H1 (cell line): ENCODE data around the gene FGFRL1. TPM values are rescaled to one million over a fixed set of nuclear protein-coding genes. Genes with fewer than 3 reads are reported as not detected.

Experiments
- CTCF ChIA-PET: fragments of 300-600 bp; sonication (Branson Sonifier 250); formaldehyde crosslinking; loops from one replicate; lab custom pipeline; 2021; ENCODE audit not compliant: partially characterized antibody; lab: Charles Lee
- POLR2A ChIA-PET: fragments of 300-600 bp; sonication (Branson Sonifier 250); formaldehyde crosslinking; loops from one replicate; lab custom pipeline; 2021; ENCODE audit warnings: inconsistent platforms; ENCODE audit not compliant: partially characterized antibody; lab: Charles Lee
- DNase-seq, 2 experiments: peaks; one replicate each; pipeline versions ENCODE4 v3.0.0 to v3.0.0-alpha.2; 2010 to 2022; ENCODE audit warnings: low spot score in 2 of 2, low read depth in 1 of 2, mixed read lengths in 1 of 2
- FAIRE-seq: peaks from 2 replicates; lab custom pipeline; 2011; peaks lifted over from hg19 to GRCh38; lab: Jason Lieb, UNC
- H2AFZ ChIP-seq: 2 replicates; pipeline ENCODE4 v1.8.1; 2012; ENCODE audit warnings: low read length, inconsistent platforms
- H2AK5ac ChIP-seq: 2 replicates; pipeline ENCODE4 v1.6.1; 2013; ENCODE audit warnings: low read depth, low read length
- H2BK120ac ChIP-seq: replicated peaks from 2 replicates; pipeline ENCODE3; 2013; ENCODE audit warnings: low read depth, low read length, inconsistent platforms
- H2BK12ac ChIP-seq: 2 replicates; pipeline ENCODE4 v1.6.1; 2013; ENCODE audit warnings: low read depth, low read length
- H2BK15ac ChIP-seq: 2 replicates; pipeline ENCODE4 v1.6.1; 2013; ENCODE audit warnings: low read length
- H2BK20ac ChIP-seq: 2 replicates; pipeline ENCODE4 v1.6.1; 2013; ENCODE audit warnings: low read length
- H2BK5ac ChIP-seq: 2 replicates; pipeline ENCODE4 v1.6.1; 2013; ENCODE audit warnings: low read depth, low read length
- H3K14ac ChIP-seq: 2 replicates; pipeline ENCODE4 v1.6.1; 2013; ENCODE audit warnings: inconsistent platforms; ENCODE audit not compliant: insufficient read length
- H3K18ac ChIP-seq: 2 replicates; pipeline ENCODE4 v1.6.1; 2013; ENCODE audit warnings: low read length; ENCODE audit errors: extremely low read depth
- H3K23ac ChIP-seq: 2 replicates; pipeline ENCODE4 v1.6.1; 2013; ENCODE audit warnings: inconsistent platforms; ENCODE audit not compliant: insufficient read length
- H3K23me2 ChIP-seq: 2 replicates; pipeline ENCODE4 v1.6.1; 2013; ENCODE audit warnings: low read depth, low read length
- H3K27ac ChIP-seq: 2 replicates; pipeline ENCODE4 v1.6.1; 2011; ENCODE audit warnings: low read depth, low read length, inconsistent platforms
- H3K27me3 ChIP-seq, 4 experiments: replicated peaks in 1 of 4; 1 replicate in 1 of 4; 2 replicates in 3 of 4; pipeline versions ENCODE4 v1.6.1 to v1.8.1; 2011 to 2013; ENCODE audit warnings: low read length in 3 of 4, mild to moderate bottlenecking in 3 of 4, inconsistent platforms in 2 of 4, mixed read lengths in 2 of 4, moderate library complexity in 1 of 4; ENCODE audit not compliant: control insufficient read depth in 3 of 4, insufficient read depth in 3 of 4; ENCODE audit errors: extremely low read depth in 1 of 4
- H3K36me3 ChIP-seq, 4 experiments: 2 replicates each; pipeline versions ENCODE4 v1.6.1 to v1.8.1; 2011 to 2013; ENCODE audit warnings: mild to moderate bottlenecking in 4 of 4, low read length in 3 of 4, moderate library complexity in 2 of 4, control low read depth in 1 of 4, inconsistent platforms in 1 of 4; ENCODE audit not compliant: insufficient read depth in 4 of 4, control insufficient read depth in 2 of 4
- H3K4ac ChIP-seq: replicated peaks from 2 replicates; pipeline ENCODE3; 2013; ENCODE audit warnings: low read length, low read depth, mixed read lengths, inconsistent platforms; ENCODE audit not compliant: insufficient read length
- H3K4me1 ChIP-seq, 4 experiments: replicated peaks in 1 of 4; 1 replicate in 1 of 4; 2 replicates in 3 of 4; pipeline versions ENCODE4 v1.6.1 to v1.8.1; 2011 to 2013; ENCODE audit warnings: low read length in 3 of 4, inconsistent platforms in 2 of 4, mixed read lengths in 1 of 4; ENCODE audit not compliant: insufficient read depth in 4 of 4, control insufficient read depth in 3 of 4
- H3K4me2 ChIP-seq, 2 experiments: 2 replicates each; pipeline versions ENCODE4 v1.6.1 to v1.8.1; 2011 to 2013; ENCODE audit warnings: low read depth in 2 of 2, low read length in 2 of 2, control low read depth in 1 of 2, inconsistent platforms in 1 of 2, mild to moderate bottlenecking in 1 of 2; ENCODE audit not compliant: insufficient read depth in 1 of 2
- H3K4me3 ChIP-seq, 4 experiments: fragments of 200-600, 300-600 bp in 1 of 4; sonication (generic), shearing (Covaris generic), sonication (Bioruptor Twin) in 1 of 4; 2 replicates each; pipeline versions ENCODE4 v1.5.1 to v1.8.1; 2011 to 2016; ENCODE audit warnings: low read length in 4 of 4, low read depth in 3 of 4, control low read depth in 2 of 4, inconsistent platforms in 2 of 4, mild to moderate bottlenecking in 2 of 4, mixed read lengths in 1 of 4, moderate library complexity in 1 of 4; ENCODE audit not compliant: insufficient read depth in 2 of 4; ENCODE audit errors: extremely low read depth in 1 of 4
- H3K56ac ChIP-seq: replicated peaks from 2 replicates; pipeline ENCODE3; 2013; ENCODE audit warnings: low read depth, mild to moderate bottlenecking, mixed read lengths, low read length, inconsistent platforms; ENCODE audit not compliant: insufficient read length
- H3K79me1 ChIP-seq: 2 replicates; pipeline ENCODE4 v1.6.1; 2013; ENCODE audit warnings: low read depth, low read length, control low read depth
- H3K79me2 ChIP-seq, 2 experiments: 2 replicates each; pipeline versions ENCODE4 v1.6.1 to v1.8.1; 2012 to 2013; ENCODE audit warnings: low read length in 2 of 2, mild to moderate bottlenecking in 2 of 2, inconsistent platforms in 1 of 2; ENCODE audit not compliant: insufficient read depth in 2 of 2, control insufficient read depth in 1 of 2
- H3K9ac ChIP-seq, 4 experiments: replicated peaks in 1 of 4; 1 replicate in 1 of 4; 2 replicates in 3 of 4; pipeline versions ENCODE4 v1.6.1 to v1.8.1; 2011 to 2013; ENCODE audit warnings: low read depth in 3 of 4, low read length in 3 of 4, control low read depth in 2 of 4, mild to moderate bottlenecking in 2 of 4, moderate library complexity in 2 of 4, inconsistent platforms in 1 of 4; ENCODE audit errors: extremely low read depth in 1 of 4
- H3K9me3 ChIP-seq, 2 experiments: 2 replicates each; pipeline versions ENCODE4 v1.6.1 to v1.8.1; 2012 to 2013; ENCODE audit warnings: mild to moderate bottlenecking in 2 of 2, moderate library complexity in 2 of 2, control low read depth in 1 of 2, inconsistent platforms in 1 of 2, low read depth in 1 of 2, low read length in 1 of 2, mixed read lengths in 1 of 2; ENCODE audit not compliant: insufficient read depth in 2 of 2
- H4K20me1 ChIP-seq, 2 experiments: replicated peaks in 1 of 2; 2 replicates each; pipeline versions ENCODE3 to v1.8.1; 2011 to 2013; ENCODE audit warnings: inconsistent platforms in 2 of 2, low read length in 2 of 2, mild to moderate bottlenecking in 1 of 2; ENCODE audit not compliant: insufficient read depth in 2 of 2, control insufficient read depth in 1 of 2
- H4K5ac ChIP-seq: 2 replicates; pipeline ENCODE4 v1.6.1; 2013; ENCODE audit warnings: low read length, low read depth, mixed read lengths, inconsistent platforms; ENCODE audit not compliant: insufficient read length
- H4K8ac ChIP-seq: 2 replicates; pipeline ENCODE4 v1.8.0; 2013; ENCODE audit warnings: mild to moderate bottlenecking, moderate library complexity, low read length, inconsistent platforms; ENCODE audit not compliant: insufficient read depth; ENCODE audit errors: extremely low read depth
- H4K91ac ChIP-seq: replicated peaks from 2 replicates; pipeline ENCODE3; 2013; ENCODE audit warnings: low read length, mixed read lengths, inconsistent platforms; ENCODE audit not compliant: insufficient read length
- CHD1 ChIP-seq: IDR thresholded peaks from 2 replicates; pipeline ENCODE4 v1.6.1; 2012; ENCODE audit warnings: low read depth, low read length, improper control_type of control experiment
- FOSL1 ChIP-seq: IDR thresholded peaks from 2 replicates; pipeline ENCODE4 v1.6.1; 2011; ENCODE audit warnings: mild to moderate bottlenecking, low read depth, low read length, moderate library complexity; ENCODE audit not compliant: insufficient read depth
- HDAC6 ChIP-seq: IDR thresholded peaks from one replicate; pipeline ENCODE4 v1.7.1; 2012; ENCODE audit warnings: low read depth, mild to moderate bottlenecking, inconsistent platforms, low read length, moderate library complexity
- KDM1A ChIP-seq: fragments of 200-600, 300-600 bp; sonication (generic); IDR thresholded peaks from 2 replicates; pipeline ENCODE4 v1.7.1; 2016; ENCODE audit warnings: mild to moderate bottlenecking, low read length, borderline replicate concordance
- RAD21 ChIP-seq, 2 experiments: IDR thresholded peaks in 1 of 2; conservative IDR thresholded peaks in 1 of 2; 2 replicates each; pipeline ENCODE4 v1.6.1; 2011; ENCODE audit warnings: low read depth in 2 of 2, low read length in 2 of 2, improper control_type of control experiment in 1 of 2, inconsistent platforms in 1 of 2, mild to moderate bottlenecking in 1 of 2, moderate library complexity in 1 of 2
- SIRT6 ChIP-seq: IDR thresholded peaks from one replicate; pipeline ENCODE4 v1.7.1; 2012; ENCODE audit warnings: low read length, inconsistent platforms
- SP4 ChIP-seq: IDR thresholded peaks from 2 replicates; pipeline ENCODE4 v1.6.1; 2012; ENCODE audit warnings: low read length, inconsistent platforms
- WGBS, 2 experiments: shearing (Covaris generic) in 1 of 2; methylation state at CpG; one replicate each; pipeline versions ENCODE4 v1.1.6 to v1.1.7; 2013 to 2015; ENCODE audit warnings: low lambda C conversion rate in 2 of 2, mixed read lengths in 2 of 2, inconsistent platforms in 1 of 2, low coverage in 1 of 2, missing lambda C conversion rate in 1 of 2; ENCODE audit not compliant: insufficient replicate concordance in 2 of 2, insufficient coverage in 1 of 2, insufficient read length in 1 of 2; ENCODE audit errors: extremely low coverage in 1 of 2, missing lambda C conversion rate in 1 of 2; 5-methylcytosine and 5-hydroxymethylcytosine counted together
- polyA plus RNA-seq, 7 experiments: library from polyadenylated mRNA; depleted of rRNA in 3 of 7; stranded (reverse) in 5 of 7; unstranded in 2 of 7; fragments of >200 nt in 5 of 7; fragments of 200-250 nt in 2 of 7; gene quantifications; 1 replicate in 5 of 7; 2 replicates in 1 of 7; 4 replicates in 1 of 7; pipeline versions ENCODE4 v1.2.1 to v1.2.3, GENCODE V29; 2011 to 2013; ENCODE audit warnings: missing spikeins in 2 of 7, mixed read lengths in 2 of 7
- total RNA-seq: library from RNA; stranded (reverse); fragmentation: NEBNext Ultra II Directional; extraction: Animal tissue kit (Norgen Biotek cat#: 25700); gene quantifications from 2 replicates; pipeline ENCODE4 v1.2.1, GENCODE V29; 2021

The FGFRL1 gene
- total and polyA plus RNA-seq, 2 of the 8 experiments (the other 6 are each of a cell fraction or from before 2014, with no cell fraction given), result 18.9 to 34.6 TPM

- Histone ChIP-seq H3K56ac (no peak overlapping the region), H4K8ac (no peak overlapping the region), H4K5ac (no peak overlapping the region), H3K4me2 (no peak overlapping the region), H3K14ac (no peak overlapping the region), H3K23me2 (no peaks in the 10 kb centered on the region), H3K27ac (no peak overlapping the region), H3K9me3 (no peaks in the 10 kb centered on the region), H3K4ac (no peak overlapping the region), H2BK20ac (no peak overlapping the region), H2AFZ (no peak overlapping the region), H2BK5ac (no peak overlapping the region), H3K4me1 (peaks cover 0 to 7% (median 4%) of the 10 kb centered on the region in 4 experiments; a peak in 2 of 7 replicates), H4K91ac (no peak overlapping the region), H3K36me3 (no peaks in the 10 kb centered on the region), H3K79me2 (no peaks in the 10 kb centered on the region), H3K18ac (no peak overlapping the region), H2BK15ac (no peak overlapping the region), H3K79me1 (no peaks in the 10 kb centered on the region), H2BK12ac (no peak overlapping the region), H4K20me1 (no peaks in the 10 kb centered on the region), H2BK120ac (no peak overlapping the region), H3K27me3 (peaks cover 0 to 10% (median 9%) of the 10 kb centered on the region in 4 experiments; a peak in 6 of 7 replicates), H2AK5ac (no peak overlapping the region), H3K4me3 (no peak overlapping the region), H3K9ac (no peak overlapping the region), H3K23ac (no peak overlapping the region)
- CTCF ChIA-PET, result interaction anchor here (0.5 to 2.7 kb wide), 7 partner anchors 10 to 132 kb away, joined by 3 to 12 read pairs (median 3); no protein-coding TSS in a partner anchor
- DNase-seq, result no peak
- POLR2A ChIA-PET, result no interaction called here
- 86% methylated on average over 35 of the region's 35 CpGs; no CpG with 5 or more reads in 1 of the 2 experiments for WGBS, 2 experiments
- no peak for FAIRE-seq
- no peak for TF ChIP-seq FOSL1
- TF ChIP-seq CHD1, result no peak
- no peak for TF ChIP-seq SIRT6
- no peak for TF ChIP-seq HDAC6
- TF ChIP-seq KDM1A, result no peak
- no peak for TF ChIP-seq RAD21 (IDR thresholded peaks at IDR 0.05 in 1 of 2, conservative IDR thresholded peaks at IDR 0.05 in 1 of 2; ENCODE audit: low read depth in 2 of 2, low read length in 2 of 2)
- no peak for TF ChIP-seq SP4
Measured at GRCh38 chr4:1058198-1058996, 47.0 kb downstream of the FGFRL1 start.
